Liver (tissue), 9 donors: Measurements from ENCODE around the gene HSPB2. TPM values are rescaled to one million over a fixed set of nuclear protein-coding genes. Genes with fewer than 3 reads are reported as not detected.

Experiments
- DNase-seq: peaks from one replicate; pipeline ENCODE4 v3.0.0-alpha.2; 2017; ENCODE audit warnings: low spot score
- H3K27ac ChIP-seq, 2 donors: one replicate each; pipeline ENCODE4 v1.7.0; 2013; ENCODE audit warnings: inconsistent platforms in 2 of 2, low read length in 2 of 2, control low read depth in 1 of 2, low read depth in 1 of 2, mild to moderate bottlenecking in 1 of 2
- H3K27me3 ChIP-seq, 4 donors: one replicate each; pipeline versions ENCODE4 v1.6.1 to v1.7.0; 2013; ENCODE audit warnings: low read length in 3 of 4, inconsistent platforms in 1 of 4, mild to moderate bottlenecking in 1 of 4, moderate library complexity in 1 of 4; ENCODE audit not compliant: control insufficient read depth in 4 of 4, insufficient read depth in 4 of 4
- H3K36me3 ChIP-seq, 4 donors: one replicate each; pipeline versions ENCODE4 v1.6.1 to v1.7.0; 2013; ENCODE audit warnings: low read length in 3 of 4, mild to moderate bottlenecking in 3 of 4, low read depth in 1 of 4, moderate library complexity in 1 of 4; ENCODE audit not compliant: control insufficient read depth in 4 of 4, insufficient read depth in 3 of 4
- H3K4me1 ChIP-seq, 4 donors: one replicate each; pipeline versions ENCODE4 v1.6.1 to v1.7.0; 2013; ENCODE audit warnings: low read length in 3 of 4, mild to moderate bottlenecking in 3 of 4, moderate library complexity in 1 of 4; ENCODE audit not compliant: control insufficient read depth in 4 of 4, insufficient read depth in 4 of 4
- H3K4me3 ChIP-seq, 3 donors: one replicate each; pipeline versions ENCODE4 v1.6.1 to v1.7.0; 2013; ENCODE audit warnings: low read length in 3 of 3, control low read depth in 1 of 3, low read depth in 1 of 3, mild to moderate bottlenecking in 1 of 3
- H3K9ac ChIP-seq, 2 donors: one replicate each; pipeline ENCODE4 v1.7.0; 2013; ENCODE audit warnings: low read length in 2 of 2, mild to moderate bottlenecking in 2 of 2, moderate library complexity in 2 of 2, control low read depth in 1 of 2, low read depth in 1 of 2
- H3K9me3 ChIP-seq, 4 donors: one replicate each; pipeline versions ENCODE4 v1.6.1 to v1.7.0; 2013; ENCODE audit warnings: low read length in 3 of 4; ENCODE audit not compliant: control insufficient read depth in 4 of 4
- EGR1 ChIP-seq, 2 donors: IDR thresholded peaks; 2 replicates each; pipeline ENCODE4 v1.6.1; 2016 to 2018; ENCODE audit warnings: antibody characterized with exemption in 2 of 2, low read depth in 2 of 2
- FOXA1 ChIP-seq: IDR thresholded peaks from 2 replicates; pipeline ENCODE4 v1.6.1; 2016; ENCODE audit warnings: antibody characterized with exemption
- FOXA2 ChIP-seq: IDR thresholded peaks from 2 replicates; pipeline ENCODE4 v1.6.1; 2016; ENCODE audit warnings: antibody characterized with exemption
- GABPA ChIP-seq, 2 donors: IDR thresholded peaks in 1 of 2; conservative IDR thresholded peaks in 1 of 2; 2 replicates each; pipeline ENCODE4 v1.6.1; 2016; ENCODE audit warnings: antibody characterized with exemption in 2 of 2, mild to moderate bottlenecking in 1 of 2, moderate library complexity in 1 of 2
- HNF4A ChIP-seq, 2 donors: conservative IDR thresholded peaks; 2 replicates each; pipeline ENCODE4 v1.6.1; 2016; ENCODE audit warnings: antibody characterized with exemption in 2 of 2, mild to moderate bottlenecking in 2 of 2
- HNF4G ChIP-seq: IDR thresholded peaks from 2 replicates; pipeline ENCODE4 v1.6.1; 2016; ENCODE audit warnings: antibody characterized with exemption
- JUND ChIP-seq, 2 donors: IDR thresholded peaks; 2 replicates each; pipeline ENCODE4 v1.6.1; 2016; ENCODE audit warnings: antibody characterized with exemption in 2 of 2
- MAX ChIP-seq: IDR thresholded peaks from 2 replicates; pipeline ENCODE4 v1.6.1; 2016; ENCODE audit warnings: antibody characterized with exemption
- NR2F2 ChIP-seq: IDR thresholded peaks from 2 replicates; pipeline ENCODE4 v1.6.1; 2016; ENCODE audit warnings: antibody characterized with exemption
- RAD21 ChIP-seq, 2 donors: IDR thresholded peaks; 2 replicates each; pipeline ENCODE4 v1.6.1; 2016; ENCODE audit warnings: antibody characterized with exemption in 2 of 2, mild to moderate bottlenecking in 2 of 2
- RXRA ChIP-seq, 2 donors: IDR thresholded peaks; 2 replicates each; pipeline ENCODE4 v1.6.1; 2017 to 2018; ENCODE audit warnings: antibody characterized with exemption in 2 of 2, mild to moderate bottlenecking in 1 of 2
- SP1 ChIP-seq: IDR thresholded peaks from 2 replicates; pipeline ENCODE4 v1.6.1; 2018; ENCODE audit warnings: antibody characterized with exemption, mild to moderate bottlenecking
- TAF1 ChIP-seq: conservative IDR thresholded peaks from 2 replicates; pipeline ENCODE4 v1.6.1; 2016; ENCODE audit warnings: antibody characterized with exemption, mild to moderate bottlenecking
- YY1 ChIP-seq: IDR thresholded peaks from 2 replicates; pipeline ENCODE4 v1.6.1; 2016; ENCODE audit warnings: antibody characterized with exemption, mild to moderate bottlenecking
- WGBS: extraction: QIAGEN DNeasy Blood & Tissue Kit; methylation state at CpG from one replicate; pipeline ENCODE4 v1.1.7; 2013; 5-methylcytosine and 5-hydroxymethylcytosine counted together
- polyA plus RNA-seq, 2 donors: library from polyadenylated mRNA; stranded (reverse) in 1 of 2; unstranded in 1 of 2; fragments of 200-250 nt in 1 of 2; fragments of >200 nt in 1 of 2; fragmentation: Nextera tagmentation in 1 of 2; extraction: Ambion mirVana in 1 of 2; gene quantifications; one replicate each; pipeline versions ENCODE4 v1.2.1 to v1.2.3, GENCODE V29; 2013 to 2015
- total RNA-seq, 2 donors: library from RNA; depleted of rRNA; stranded (reverse); fragments of >200 nt; gene quantifications; one replicate each; pipeline ENCODE4 v1.2.3, GENCODE V29; 2014
- TF ChIP-seq, protein P1 (sequence below): IDR thresholded peaks from 2 replicates; pipeline ENCODE4 v1.6.1; 2016; ENCODE audit warnings: antibody characterized with exemption, mild to moderate bottlenecking
- TF ChIP-seq, protein P2 (sequence below): IDR thresholded peaks from 2 replicates; pipeline ENCODE4 v1.6.1; 2016; ENCODE audit warnings: antibody characterized with exemption
- TF ChIP-seq, protein P3 (sequence below): fragments of 150-350 bp; IDR thresholded peaks from 2 replicates; pipeline ENCODE4 v1.5.1; 2017; ENCODE audit warnings: improper control_type of control experiment, low read depth, low read length; ENCODE audit not compliant: missing input control
- TF ChIP-seq, protein P4 (sequence below): IDR thresholded peaks from 2 replicates; pipeline ENCODE4 v1.6.1; 2016; ENCODE audit warnings: antibody characterized with exemption
- donor health status: healthy.
- donor health status: healthy.
- donor health status: healthy.
- donor health status: healthy.
- donor health status: healthy.

The HSPB2 gene
- total and polyA plus RNA-seq, 4 donors: 0.14 to 0.85 (median 0.61) TPM; not detected in 1

DNA sequence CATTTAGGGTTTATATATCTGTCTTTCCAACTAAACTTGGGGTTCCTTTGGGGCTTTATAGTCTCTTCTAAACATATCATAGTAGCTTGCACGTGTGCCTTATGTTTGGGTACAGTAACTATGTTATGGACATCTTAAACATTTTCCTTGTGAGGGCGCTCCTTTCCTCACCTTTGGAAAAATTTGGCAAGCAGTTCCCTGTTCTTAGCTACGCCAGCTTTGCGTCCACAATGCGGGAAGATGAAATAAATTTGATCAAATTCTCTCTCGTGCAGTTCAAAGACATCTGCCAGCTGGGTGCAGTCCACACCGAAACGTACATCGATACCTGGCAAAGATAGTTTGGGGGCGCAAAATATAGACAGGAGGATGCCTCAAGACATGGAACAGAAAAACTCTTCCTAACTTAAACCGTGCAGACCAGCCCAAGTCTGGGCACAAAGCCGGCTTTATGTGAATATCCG lies 34.1 kb upstream of the HSPB2 start (continued):
- TF ChIP-seq, protein P1, sequence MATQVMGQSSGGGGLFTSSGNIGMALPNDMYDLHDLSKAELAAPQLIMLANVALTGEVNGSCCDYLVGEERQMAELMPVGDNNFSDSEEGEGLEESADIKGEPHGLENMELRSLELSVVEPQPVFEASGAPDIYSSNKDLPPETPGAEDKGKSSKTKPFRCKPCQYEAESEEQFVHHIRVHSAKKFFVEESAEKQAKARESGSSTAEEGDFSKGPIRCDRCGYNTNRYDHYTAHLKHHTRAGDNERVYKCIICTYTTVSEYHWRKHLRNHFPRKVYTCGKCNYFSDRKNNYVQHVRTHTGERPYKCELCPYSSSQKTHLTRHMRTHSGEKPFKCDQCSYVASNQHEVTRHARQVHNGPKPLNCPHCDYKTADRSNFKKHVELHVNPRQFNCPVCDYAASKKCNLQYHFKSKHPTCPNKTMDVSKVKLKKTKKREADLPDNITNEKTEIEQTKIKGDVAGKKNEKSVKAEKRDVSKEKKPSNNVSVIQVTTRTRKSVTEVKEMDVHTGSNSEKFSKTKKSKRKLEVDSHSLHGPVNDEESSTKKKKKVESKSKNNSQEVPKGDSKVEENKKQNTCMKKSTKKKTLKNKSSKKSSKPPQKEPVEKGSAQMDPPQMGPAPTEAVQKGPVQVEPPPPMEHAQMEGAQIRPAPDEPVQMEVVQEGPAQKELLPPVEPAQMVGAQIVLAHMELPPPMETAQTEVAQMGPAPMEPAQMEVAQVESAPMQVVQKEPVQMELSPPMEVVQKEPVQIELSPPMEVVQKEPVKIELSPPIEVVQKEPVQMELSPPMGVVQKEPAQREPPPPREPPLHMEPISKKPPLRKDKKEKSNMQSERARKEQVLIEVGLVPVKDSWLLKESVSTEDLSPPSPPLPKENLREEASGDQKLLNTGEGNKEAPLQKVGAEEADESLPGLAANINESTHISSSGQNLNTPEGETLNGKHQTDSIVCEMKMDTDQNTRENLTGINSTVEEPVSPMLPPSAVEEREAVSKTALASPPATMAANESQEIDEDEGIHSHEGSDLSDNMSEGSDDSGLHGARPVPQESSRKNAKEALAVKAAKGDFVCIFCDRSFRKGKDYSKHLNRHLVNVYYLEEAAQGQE: peak; percentile 37

DNA sequence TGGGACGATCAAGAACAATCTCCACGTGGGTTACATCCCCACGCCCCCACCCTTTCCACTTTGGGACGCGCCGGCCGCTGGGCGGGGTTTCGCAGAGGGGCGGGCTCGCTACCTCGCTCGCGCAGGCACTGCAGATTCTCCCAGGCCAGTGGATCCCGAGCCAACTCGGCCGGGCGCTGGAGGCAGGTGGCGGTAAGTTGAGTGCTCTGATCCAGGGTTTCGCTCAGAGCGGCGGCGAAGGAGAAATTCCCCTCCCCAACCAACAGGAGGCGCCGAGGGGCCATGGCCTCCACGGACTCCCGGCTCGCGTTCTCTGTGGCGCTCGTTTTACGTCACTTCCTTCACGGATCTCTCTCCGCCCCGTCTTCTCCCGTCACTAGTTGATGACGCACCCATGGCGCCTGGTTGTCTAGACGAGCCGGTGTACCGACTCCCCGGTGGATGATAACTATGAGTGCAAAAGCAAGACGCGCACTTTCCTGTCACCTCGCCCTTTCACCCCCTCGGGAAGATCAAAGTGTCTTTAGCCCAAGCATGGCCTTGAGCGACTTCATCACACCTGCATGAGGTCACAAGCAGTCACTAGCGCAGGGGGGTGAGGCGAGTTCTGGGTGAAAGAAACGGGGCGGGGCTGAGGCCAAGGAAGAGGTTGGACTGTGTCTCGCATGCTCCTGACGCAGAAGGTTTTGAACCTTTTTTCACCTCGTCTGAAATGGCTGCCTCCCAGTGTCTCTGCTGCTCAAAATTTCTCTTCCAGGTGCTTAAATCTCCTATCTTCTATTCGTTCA lies 33.5 kb upstream of the HSPB2 start, which contains the start of the genes CFAP68 and FDXACB1:
TSS of gene CFAP68 (plus strand) at position 693 of the 788 bp plus-strand sequence. CDS start at position 713, 20 bp downstream.
TSS of gene FDXACB1 (minus strand) at position 317 of the 788 bp plus-strand sequence. CDS start at position 284, 33 bp downstream.
- Histone ChIP-seq H3K27me3 (no peaks in the 10 kb centered on the region), H3K9ac (peak within 1 kb of the TSS; percentile 34 to 96), H3K4me1 (peaks cover 0 to 7% (median 3%) of the 10 kb centered on the region in 4 donors), H3K36me3 (peaks cover 0 to 13% (median 1%) of the 10 kb centered on the region in 4 donors), H3K4me3 (peak within 1 kb of the TSS; percentile 53 to 77 (median 74)), H3K9me3 (no peaks in the 10 kb centered on the region), H3K27ac (peak within 1 kb of the TSS; percentile 80 to 82)
- TF ChIP-seq, protein P1: peak; percentile 61
- TF ChIP-seq HNF4A (conservative IDR thresholded peaks at IDR 0.05): peak; percentile 26 to 63
- peak; percentile 75 to 93 for TF ChIP-seq JUND (IDR thresholded peaks at IDR 0.05)
- TF ChIP-seq NR2F2: peak; percentile 56
- peak; percentile 75 to 95 for TF ChIP-seq RXRA (IDR thresholded peaks at IDR 0.05)
- no peak for TF ChIP-seq FOXA2
- peak; percentile 82 for TF ChIP-seq SP1
- TF ChIP-seq, protein P2, sequence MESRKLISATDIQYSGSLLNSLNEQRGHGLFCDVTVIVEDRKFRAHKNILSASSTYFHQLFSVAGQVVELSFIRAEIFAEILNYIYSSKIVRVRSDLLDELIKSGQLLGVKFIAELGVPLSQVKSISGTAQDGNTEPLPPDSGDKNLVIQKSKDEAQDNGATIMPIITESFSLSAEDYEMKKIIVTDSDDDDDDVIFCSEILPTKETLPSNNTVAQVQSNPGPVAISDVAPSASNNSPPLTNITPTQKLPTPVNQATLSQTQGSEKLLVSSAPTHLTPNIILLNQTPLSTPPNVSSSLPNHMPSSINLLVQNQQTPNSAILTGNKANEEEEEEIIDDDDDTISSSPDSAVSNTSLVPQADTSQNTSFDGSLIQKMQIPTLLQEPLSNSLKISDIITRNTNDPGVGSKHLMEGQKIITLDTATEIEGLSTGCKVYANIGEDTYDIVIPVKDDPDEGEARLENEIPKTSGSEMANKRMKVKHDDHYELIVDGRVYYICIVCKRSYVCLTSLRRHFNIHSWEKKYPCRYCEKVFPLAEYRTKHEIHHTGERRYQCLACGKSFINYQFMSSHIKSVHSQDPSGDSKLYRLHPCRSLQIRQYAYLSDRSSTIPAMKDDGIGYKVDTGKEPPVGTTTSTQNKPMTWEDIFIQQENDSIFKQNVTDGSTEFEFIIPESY: peak; percentile 20
- peak; percentile 82 for TF ChIP-seq MAX
- TF ChIP-seq EGR1 (IDR thresholded peaks at IDR 0.05; ENCODE audit: low read depth in 2 of 2): no peak
- peak; percentile 96 for TF ChIP-seq YY1
- TF ChIP-seq GABPA (IDR thresholded peaks at IDR 0.05 in 1 of 2, conservative IDR thresholded peaks at IDR 0.05 in 1 of 2): peak; percentile 84 to 95
- TF ChIP-seq TAF1: peak; percentile 36
- TF ChIP-seq RAD21 (IDR thresholded peaks at IDR 0.05): peak; percentile 93 to 95
- TF ChIP-seq, protein P3, sequence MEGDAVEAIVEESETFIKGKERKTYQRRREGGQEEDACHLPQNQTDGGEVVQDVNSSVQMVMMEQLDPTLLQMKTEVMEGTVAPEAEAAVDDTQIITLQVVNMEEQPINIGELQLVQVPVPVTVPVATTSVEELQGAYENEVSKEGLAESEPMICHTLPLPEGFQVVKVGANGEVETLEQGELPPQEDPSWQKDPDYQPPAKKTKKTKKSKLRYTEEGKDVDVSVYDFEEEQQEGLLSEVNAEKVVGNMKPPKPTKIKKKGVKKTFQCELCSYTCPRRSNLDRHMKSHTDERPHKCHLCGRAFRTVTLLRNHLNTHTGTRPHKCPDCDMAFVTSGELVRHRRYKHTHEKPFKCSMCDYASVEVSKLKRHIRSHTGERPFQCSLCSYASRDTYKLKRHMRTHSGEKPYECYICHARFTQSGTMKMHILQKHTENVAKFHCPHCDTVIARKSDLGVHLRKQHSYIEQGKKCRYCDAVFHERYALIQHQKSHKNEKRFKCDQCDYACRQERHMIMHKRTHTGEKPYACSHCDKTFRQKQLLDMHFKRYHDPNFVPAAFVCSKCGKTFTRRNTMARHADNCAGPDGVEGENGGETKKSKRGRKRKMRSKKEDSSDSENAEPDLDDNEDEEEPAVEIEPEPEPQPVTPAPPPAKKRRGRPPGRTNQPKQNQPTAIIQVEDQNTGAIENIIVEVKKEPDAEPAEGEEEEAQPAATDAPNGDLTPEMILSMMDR: peak; percentile 98
- TF ChIP-seq, protein P4, sequence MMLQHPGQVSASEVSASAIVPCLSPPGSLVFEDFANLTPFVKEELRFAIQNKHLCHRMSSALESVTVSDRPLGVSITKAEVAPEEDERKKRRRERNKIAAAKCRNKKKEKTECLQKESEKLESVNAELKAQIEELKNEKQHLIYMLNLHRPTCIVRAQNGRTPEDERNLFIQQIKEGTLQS: peak; percentile 62
- TF ChIP-seq FOXA1: no peak
- no peak for TF ChIP-seq HNF4G
- under 1% methylated on average over 55 of the region's 55 CpGs for WGBS
- DNase-seq: peak; percentile 94
